Endothelial cell of umbilical vein (primary cell): ENCODE measurements around the gene MDH1.

Experiments
- CTCF ChIP-seq, 2 donors: IDR thresholded peaks; 1 replicate in 1 of 2; 2 replicates in 1 of 2; pipeline ENCODE4 v1.5.1; 2011; ENCODE audit warnings: low read length in 2 of 2, mild to moderate bottlenecking in 2 of 2, moderate library complexity in 2 of 2, control low read depth in 1 of 2, inconsistent platforms in 1 of 2, low read depth in 1 of 2; ENCODE audit not compliant: insufficient read depth in 1 of 2; ENCODE audit errors: extremely low read depth in 1 of 2
- EZH2 ChIP-seq: IDR thresholded peaks from 2 replicates; pipeline ENCODE4 v1.6.1; 2012; ENCODE audit warnings: borderline replicate concordance, low read depth, mild to moderate bottlenecking, moderate library complexity, low read length, inconsistent platforms; ENCODE audit not compliant: severe bottlenecking
- GATA2 ChIP-seq: IDR thresholded peaks from 2 replicates; pipeline ENCODE4 v1.7.0; 2011; ENCODE audit warnings: low read depth, mild to moderate bottlenecking, moderate library complexity, mixed read lengths, low read length; ENCODE audit not compliant: insufficient read length, insufficient read depth
- JUN ChIP-seq: IDR thresholded peaks from 2 replicates; pipeline ENCODE4 v1.6.1; 2011; ENCODE audit warnings: borderline replicate concordance, low read depth; ENCODE audit not compliant: insufficient read length, insufficient read depth
- MAX ChIP-seq: IDR thresholded peaks from 2 replicates; pipeline ENCODE4 v1.6.1; 2011; ENCODE audit not compliant: insufficient read depth, insufficient read length
- MYC ChIP-seq: IDR thresholded peaks from one replicate; pipeline ENCODE4 v1.6.1; 2011; ENCODE audit warnings: mild to moderate bottlenecking, low read depth, low read length
- POLR2A ChIP-seq: IDR thresholded peaks from 2 replicates; pipeline ENCODE4 v1.6.1; 2012; ENCODE audit warnings: low read depth, mild to moderate bottlenecking, control low read depth, low read length
- POLR2AphosphoS5 ChIP-seq: IDR thresholded peaks from 2 replicates; pipeline ENCODE4 v1.6.1; 2012; ENCODE audit warnings: low read depth, mild to moderate bottlenecking, control low read depth, low read length, moderate library complexity; ENCODE audit not compliant: insufficient read depth

- TF ChIP-seq CTCF (IDR thresholded peaks at IDR 0.05; ENCODE audit: extremely low read depth in 1 of 2, insufficient read depth in 1 of 2, low read depth in 1 of 2, low read length in 2 of 2): no peak
- no peak for TF ChIP-seq POLR2AphosphoS5
- TF ChIP-seq POLR2A: no peak
- no peak for TF ChIP-seq JUN
- no peak for TF ChIP-seq EZH2
- no peak for TF ChIP-seq MAX
- no peak for TF ChIP-seq GATA2
- TF ChIP-seq MYC: no peak
These were observed 7.7 kb downstream of the MDH1 start for GRCh38 chr2:63596401-63596883.
